Gastrocnemius medialis (tissue), 4 donors: ENCODE results near the gene C2CD5. TPM values are rescaled to one million over a fixed set of nuclear protein-coding genes. Genes with fewer than 3 reads are reported as not detected.

Experiments used
- ATAC-seq, 2 donors: fragments of 150-250 bp; one replicate each; pipeline ENCODE4 v1.9.1; 2016
- DNase-seq, 2 donors: peaks; one replicate each; pipeline ENCODE4 v3.0.0-alpha.2; 2019
- H3K27ac ChIP-seq, 4 donors: fragments of 200-600 bp; sonication (generic); 1 replicate in 1 of 4; 2 replicates in 3 of 4; pipeline ENCODE4 v1.5.1; 2016 to 2018; ENCODE audit warnings: mild to moderate bottlenecking in 2 of 4, moderate library complexity in 1 of 4
- H3K27me3 ChIP-seq, 3 donors: fragments of 200-600 bp; sonication (generic) in 2 of 3; 1 replicate in 1 of 3; 2 replicates in 2 of 3; pipeline versions ENCODE4 v1.5.1 to v1.6.0; 2016 to 2019; ENCODE audit warnings: mild to moderate bottlenecking in 1 of 3, moderate library complexity in 1 of 3
- H3K36me3 ChIP-seq, 2 donors: fragments of 200-600 bp; sonication (generic) in 1 of 2; one replicate each; pipeline ENCODE4 v1.5.1; 2017 to 2018
- H3K4me1 ChIP-seq, 2 donors: fragments of 200-600 bp; sonication (generic) in 1 of 2; one replicate each; pipeline ENCODE4 v1.5.1; 2016 to 2017; ENCODE audit warnings: mild to moderate bottlenecking in 2 of 2
- H3K4me3 ChIP-seq, 4 donors: fragments of 200-600 bp; sonication (generic) in 3 of 4; 1 replicate in 1 of 4; 2 replicates in 3 of 4; pipeline ENCODE4 v1.5.1; 2016 to 2019; ENCODE audit warnings: mild to moderate bottlenecking in 2 of 4
- H3K9me3 ChIP-seq, 3 donors: fragments of 200-600 bp; sonication (generic) in 2 of 3; 1 replicate in 1 of 3; 2 replicates in 2 of 3; pipeline ENCODE4 v1.5.1; 2016 to 2019
- POLR2A ChIP-seq, 2 donors: fragments of 450-650 bp; IDR thresholded peaks; one replicate each; pipeline ENCODE4 v1.6.1; 2017; ENCODE audit warnings: antibody characterized with exemption in 2 of 2, mild to moderate bottlenecking in 2 of 2, moderate library complexity in 2 of 2
- in situ Hi-C, 4 donors: fragments of 200-750 bp; cut with MboI; loops; one replicate each; pipeline versions ENCODE4 v1.15.0 to v1.8.0; 2017; ENCODE audit warnings: low sequenced_read_pairs in 4 of 4
- intact Hi-C: fragments of 100-400 bp; cut with DNase I; formaldehyde crosslinking; loops from one replicate; pipeline ENCODE4 v1.15.1; 2023; ENCODE audit warnings: low total_unique reads
- total RNA-seq, 4 donors: library from RNA; depleted of rRNA; stranded (reverse); fragments of >200 nt; gene quantifications; one replicate each; pipeline versions ENCODE4 v1.1.0 to v1.2.3, GENCODE V29; 2016
- TF ChIP-seq, protein P1 (sequence below), 5 experiments: fragments of 450-650 bp in 3 of 5; fragments of 200-600 bp in 2 of 5; sonication (generic) in 2 of 5; IDR thresholded peaks in 4 of 5; conservative IDR thresholded peaks in 1 of 5; 1 replicate in 4 of 5; 2 replicates in 1 of 5; pipeline ENCODE4 v1.5.1; 2016 to 2019; ENCODE audit warnings: antibody characterized with exemption in 5 of 5, mild to moderate bottlenecking in 3 of 5, moderate library complexity in 3 of 5

Gene C2CD5
- total RNA-seq, 4 donors from 2014 or later = 5.3 to 9.4 (median 6.9) TPM

DNA sequence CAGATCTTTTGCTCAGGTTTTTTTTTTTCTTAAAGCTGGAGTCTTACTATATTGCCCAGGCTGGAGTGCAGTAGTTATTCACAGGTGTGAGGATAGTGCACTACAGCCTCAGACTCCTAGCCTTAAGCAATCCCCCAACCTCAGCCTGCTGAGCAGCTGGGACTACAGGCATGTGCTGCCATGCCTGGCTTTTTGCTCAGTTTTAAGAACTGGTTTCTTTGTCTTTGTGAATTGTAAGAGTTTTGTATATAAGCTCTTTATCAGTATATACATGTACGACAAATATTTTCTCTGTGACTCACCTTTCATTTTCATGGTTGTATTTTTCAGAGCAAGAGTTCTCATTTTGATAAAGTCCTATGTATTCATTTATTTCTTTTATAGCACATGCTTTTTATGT, 33.3 kb upstream of the C2CD5 start:
- intact Hi-C loops (no loop called here), in situ Hi-C loops (no loop called here)
- Histone ChIP-seq H3K27me3 (no peaks in the 10 kb centered on the region), H3K4me3 (no peak overlapping the region), H3K27ac (no peak overlapping the region), H3K36me3 (no peaks in the 10 kb centered on the region), H3K4me1 (no peaks in the 10 kb centered on the region), H3K9me3 (no peaks in the 10 kb centered on the region)
- TF ChIP-seq POLR2A (IDR thresholded peaks at IDR 0.05) = no peak
- TF ChIP-seq, protein P1, sequence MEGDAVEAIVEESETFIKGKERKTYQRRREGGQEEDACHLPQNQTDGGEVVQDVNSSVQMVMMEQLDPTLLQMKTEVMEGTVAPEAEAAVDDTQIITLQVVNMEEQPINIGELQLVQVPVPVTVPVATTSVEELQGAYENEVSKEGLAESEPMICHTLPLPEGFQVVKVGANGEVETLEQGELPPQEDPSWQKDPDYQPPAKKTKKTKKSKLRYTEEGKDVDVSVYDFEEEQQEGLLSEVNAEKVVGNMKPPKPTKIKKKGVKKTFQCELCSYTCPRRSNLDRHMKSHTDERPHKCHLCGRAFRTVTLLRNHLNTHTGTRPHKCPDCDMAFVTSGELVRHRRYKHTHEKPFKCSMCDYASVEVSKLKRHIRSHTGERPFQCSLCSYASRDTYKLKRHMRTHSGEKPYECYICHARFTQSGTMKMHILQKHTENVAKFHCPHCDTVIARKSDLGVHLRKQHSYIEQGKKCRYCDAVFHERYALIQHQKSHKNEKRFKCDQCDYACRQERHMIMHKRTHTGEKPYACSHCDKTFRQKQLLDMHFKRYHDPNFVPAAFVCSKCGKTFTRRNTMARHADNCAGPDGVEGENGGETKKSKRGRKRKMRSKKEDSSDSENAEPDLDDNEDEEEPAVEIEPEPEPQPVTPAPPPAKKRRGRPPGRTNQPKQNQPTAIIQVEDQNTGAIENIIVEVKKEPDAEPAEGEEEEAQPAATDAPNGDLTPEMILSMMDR (IDR thresholded peaks at IDR 0.05 in 4 of 5, conservative IDR thresholded peaks at IDR 0.05 in 1 of 5) = no peak
- DNase-seq (no peak), ATAC-seq (no peak)

DNA sequence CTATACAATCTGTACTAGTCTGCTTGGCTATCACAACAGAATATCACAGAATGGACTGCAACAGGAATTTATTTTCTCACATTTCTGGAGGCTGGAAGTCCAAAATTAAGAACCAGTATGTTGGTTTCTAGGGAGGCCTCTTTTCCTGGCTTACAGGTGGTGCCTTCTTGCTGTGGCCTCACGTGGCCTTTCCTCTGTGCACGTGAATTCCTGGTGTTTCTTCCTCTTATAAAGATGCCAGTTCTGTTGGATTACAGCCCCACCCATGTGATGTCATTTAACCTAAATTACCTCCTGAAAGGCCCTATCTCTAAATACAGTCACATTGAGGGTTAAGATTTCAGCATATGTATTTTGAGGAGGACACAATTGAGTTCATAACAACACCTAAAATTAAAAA, 32.1 kb upstream of the C2CD5 start:
- DNase-seq (no peak), ATAC-seq (no peak)
- intact Hi-C loops (no loop called here), in situ Hi-C loops (no loop called here)
- Histone ChIP-seq H3K36me3 (no peaks in the 10 kb centered on the region), H3K9me3 (no peaks in the 10 kb centered on the region), H3K27me3 (no peaks in the 10 kb centered on the region), H3K27ac (no peak overlapping the region), H3K4me3 (no peak overlapping the region), H3K4me1 (no peaks in the 10 kb centered on the region)
- no peak for TF ChIP-seq POLR2A (IDR thresholded peaks at IDR 0.05)
- TF ChIP-seq, protein P1 (IDR thresholded peaks at IDR 0.05 in 4 of 5, conservative IDR thresholded peaks at IDR 0.05 in 1 of 5) = no peak

DNA sequence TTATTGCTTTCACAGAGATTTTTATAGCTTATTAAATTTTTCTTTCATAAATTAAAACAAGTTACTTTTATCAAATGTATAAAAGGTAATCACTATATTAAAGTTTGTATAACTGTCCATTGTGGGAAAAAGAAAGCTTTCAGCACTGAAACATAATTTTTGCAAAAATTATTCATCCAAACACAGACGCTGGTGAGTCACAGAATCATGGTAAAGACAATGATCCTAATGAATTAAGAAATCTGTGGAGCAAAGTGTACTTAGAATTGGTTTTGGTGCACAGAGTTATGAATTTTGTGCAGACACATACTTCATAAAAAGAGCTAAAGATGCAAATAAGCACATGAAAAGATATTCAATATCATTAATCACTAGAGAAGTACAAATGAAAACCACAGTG, 31.7 kb upstream of the C2CD5 start:
- Histone ChIP-seq H3K36me3 (no peaks in the 10 kb centered on the region), H3K27ac (no peak overlapping the region), H3K9me3 (no peaks in the 10 kb centered on the region), H3K27me3 (no peaks in the 10 kb centered on the region), H3K4me3 (no peak overlapping the region), H3K4me1 (no peaks in the 10 kb centered on the region)
- intact Hi-C loops (no loop called here), in situ Hi-C loops (no loop called here)
- ATAC-seq (no peak), DNase-seq (no peak)
- no peak for TF ChIP-seq POLR2A (IDR thresholded peaks at IDR 0.05)
- TF ChIP-seq, protein P1 (IDR thresholded peaks at IDR 0.05 in 4 of 5, conservative IDR thresholded peaks at IDR 0.05 in 1 of 5) = no peak

- H3K27me3 ChIP-seq = no peaks in the 10 kb centered on the region
- in situ Hi-C loops = no loop called here
- H3K4me1 ChIP-seq = no peaks in the 10 kb centered on the region
- ATAC-seq (no peak), DNase-seq (no peak)
- no peaks in the 10 kb centered on the region for H3K9me3 ChIP-seq
- H3K36me3 ChIP-seq = no peaks in the 10 kb centered on the region
- no peak overlapping the region for H3K4me3 ChIP-seq
- intact Hi-C loops = no loop called here
- TF ChIP-seq, protein P1 (IDR thresholded peaks at IDR 0.05 in 4 of 5, conservative IDR thresholded peaks at IDR 0.05 in 1 of 5) = no peak
- TF ChIP-seq POLR2A (IDR thresholded peaks at IDR 0.05) = no peak
- no peak overlapping the region for H3K27ac ChIP-seq
Measured at GRCh38 chr12:22574921-22575320, 30.6 kb upstream of the C2CD5 start.

DNA sequence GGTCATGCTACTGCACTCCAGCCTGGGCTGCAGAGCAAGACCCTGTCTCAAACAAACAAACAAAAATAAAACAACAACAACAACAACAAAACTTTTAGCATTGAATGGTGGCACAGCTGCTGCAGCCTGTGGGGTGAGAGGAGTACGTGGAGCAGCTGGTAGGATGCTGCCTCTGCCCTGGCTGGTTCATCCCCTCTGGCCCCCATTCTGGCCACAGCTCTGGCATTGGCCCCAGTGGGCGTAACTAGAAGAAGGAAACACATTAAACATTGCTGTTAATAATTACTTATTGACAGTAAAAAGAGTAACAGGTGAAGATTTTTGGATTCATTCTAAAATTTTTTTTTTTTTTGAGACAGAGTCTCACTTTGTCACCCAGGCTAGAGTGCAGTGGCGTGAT, 28.8 kb upstream of the C2CD5 start:
- Histone ChIP-seq H3K9me3 (no peaks in the 10 kb centered on the region), H3K27me3 (no peaks in the 10 kb centered on the region), H3K4me3 (no peak overlapping the region), H3K4me1 (no peaks in the 10 kb centered on the region), H3K36me3 (no peaks in the 10 kb centered on the region), H3K27ac (no peak overlapping the region)
- in situ Hi-C loops (no loop called here), intact Hi-C loops (no loop called here)
- ATAC-seq (no peak), DNase-seq (no peak)
- TF ChIP-seq, protein P1 (IDR thresholded peaks at IDR 0.05 in 4 of 5, conservative IDR thresholded peaks at IDR 0.05 in 1 of 5) = no peak
- no peak for TF ChIP-seq POLR2A (IDR thresholded peaks at IDR 0.05)
